Stimulated activated CD8-positive, alpha-beta memory T cell treated with anti-CD3 and anti-CD28 coated beads, Interleukin-7, amount 100 ng/mL, for 1 hour (primary cell): ENCODE measurements around the gene GNB1L.
"Not testable (repeated sequence)": the region's sequence is repeated elsewhere in the genome, so short reads cannot be mapped to it uniquely, and the experiment has no call there.

Experiments
- DNase-seq, 2 donors: peaks; one replicate each; pipeline ENCODE4 v3.0.0-alpha.2; 2020; ENCODE audit warnings: low read depth in 2 of 2

The GNB1L gene

GRCh38 chr22:19796160-19796559 lies 58.5 kb downstream of the GNB1L start:
- no peak for DNase-seq

DNA sequence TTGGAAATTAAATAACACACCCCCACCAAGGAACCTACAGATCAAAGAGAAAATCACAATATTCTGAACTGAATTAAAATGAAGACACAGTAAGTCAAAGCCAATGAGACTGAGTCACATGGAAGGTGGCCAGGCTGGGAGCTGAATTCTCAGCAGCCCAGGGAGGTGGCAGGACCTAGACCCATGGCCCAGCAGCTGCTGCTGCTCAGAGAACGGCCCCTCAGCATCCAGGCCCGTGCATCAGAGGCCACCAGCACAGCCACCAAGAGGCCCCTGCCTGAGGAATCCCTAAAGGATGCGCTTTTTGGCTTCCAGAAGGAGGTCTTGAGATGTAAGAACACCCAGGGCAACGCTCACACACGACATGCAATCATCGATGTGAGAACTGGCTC lies 59.1 kb downstream of the GNB1L start:
- no peak for DNase-seq

GRCh38 chr22:19793661-19794310 lies 60.9 kb downstream of the GNB1L start:
- no peak for DNase-seq

- no peak for DNase-seq
Measured at GRCh38 chr22:19793161-19793560, 61.5 kb downstream of the GNB1L start.

GRCh38 chr22:19792383-19792896 lies 62.2 kb downstream of the GNB1L start:
- DNase-seq, result not testable (repeated sequence)

- DNase-seq, result no peak
Measured at GRCh38 chr22:19791894-19792293, 62.8 kb downstream of the GNB1L start.

DNA sequence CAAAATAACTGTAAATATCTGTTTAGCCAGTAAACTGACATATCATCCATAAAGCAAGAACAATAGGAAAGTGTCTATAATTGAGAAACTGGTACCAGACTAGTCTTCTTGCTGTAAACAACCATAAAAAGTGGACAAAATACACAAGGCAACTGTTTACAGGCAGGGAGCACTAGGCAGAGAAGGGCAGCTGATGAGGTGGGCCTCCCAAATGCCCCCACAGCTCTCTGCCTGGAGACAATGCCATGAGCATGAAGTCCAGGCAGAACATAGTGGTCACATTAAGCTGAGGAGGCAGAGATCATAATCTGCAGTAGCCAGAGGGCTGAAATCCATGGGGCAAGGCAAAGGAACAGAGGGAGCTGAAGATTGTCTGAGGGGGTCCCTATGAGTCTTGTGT lies 63.4 kb downstream of the GNB1L start:
- no peak for DNase-seq

DNA sequence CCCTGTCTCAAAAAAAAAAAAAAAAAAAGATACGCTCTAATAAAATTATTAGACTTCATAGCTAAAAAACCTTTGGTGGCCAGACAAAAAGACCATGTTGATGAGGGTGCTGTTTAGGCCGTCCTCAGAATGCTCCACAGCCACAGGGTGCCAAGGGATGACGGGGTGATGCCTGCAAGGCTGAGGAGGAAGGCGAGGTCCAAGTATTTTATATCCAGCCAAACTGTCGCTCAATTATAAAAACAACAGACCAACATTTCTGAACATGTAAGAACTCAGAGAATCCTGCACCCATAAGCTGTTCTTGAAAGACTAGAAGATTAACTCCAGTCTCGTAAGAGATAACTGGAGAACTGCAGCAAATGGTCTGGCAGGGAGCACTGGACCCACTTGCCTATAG lies 64.8 kb downstream of the GNB1L start:
- no peak for DNase-seq

DNA sequence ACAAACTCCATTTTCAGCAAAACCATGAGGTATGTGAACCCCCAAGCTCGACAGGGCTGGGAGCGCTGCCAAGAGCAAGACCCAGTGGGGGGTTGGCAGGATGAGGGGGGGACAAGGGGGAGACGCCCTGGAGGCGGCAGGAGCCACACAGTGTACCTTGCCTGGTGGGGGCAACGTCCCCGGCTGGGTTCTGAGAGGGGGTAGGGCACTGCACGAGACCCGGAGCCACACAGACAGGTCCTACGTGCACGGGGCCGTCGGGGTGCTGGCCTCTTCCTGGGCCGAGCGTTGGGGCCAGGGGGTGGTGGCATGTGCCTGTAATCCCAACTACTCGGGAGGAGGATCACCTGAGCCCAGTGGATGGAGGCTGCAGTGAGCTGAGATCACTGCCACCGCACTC lies 65.3 kb downstream of the GNB1L start:
- no peak for DNase-seq

DNA sequence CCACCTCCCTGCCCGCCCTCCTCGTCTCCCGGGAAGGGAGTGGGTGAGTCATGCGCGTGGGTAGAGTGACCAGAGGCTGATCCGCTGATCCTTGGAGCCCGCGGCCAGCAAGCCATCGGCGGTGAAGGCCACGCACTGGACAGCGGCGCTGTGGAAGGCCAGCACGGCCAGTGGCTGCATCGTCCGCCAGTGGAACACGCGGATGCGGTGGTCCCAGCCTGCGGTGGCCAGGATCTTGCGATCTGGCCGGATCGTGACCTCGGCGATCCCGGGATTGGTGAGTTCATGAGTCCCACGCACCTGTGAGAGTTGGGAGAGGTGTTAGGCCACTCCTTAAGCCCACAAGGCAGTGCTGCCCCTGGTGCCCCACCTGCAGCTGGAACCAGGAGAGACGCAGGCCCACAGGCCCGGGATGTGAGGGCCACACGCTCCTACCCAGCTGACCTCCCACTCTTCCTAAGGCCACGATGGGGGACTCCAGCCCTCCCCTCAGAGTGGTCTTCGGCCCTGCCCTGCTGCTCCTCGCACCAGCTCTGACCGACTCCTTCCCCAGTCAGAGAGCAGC lies 65.9 kb downstream of the GNB1L start:
- no peak for DNase-seq

DNA sequence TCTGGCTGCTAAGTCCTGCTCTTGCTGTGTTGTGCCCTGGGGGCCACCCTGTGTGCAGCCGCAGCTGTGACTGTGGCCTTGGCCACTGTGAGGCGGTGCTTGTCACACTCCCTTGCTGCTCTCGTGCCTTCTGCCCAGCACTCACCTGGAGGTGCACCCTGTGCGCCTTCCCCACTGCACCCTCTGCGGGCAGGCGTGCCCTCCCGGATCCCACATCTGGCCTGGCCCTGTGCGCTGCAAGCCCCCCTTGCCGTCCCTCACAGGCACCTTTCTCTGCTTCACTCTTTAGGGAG lies 66.9 kb downstream of the GNB1L start:
- no peak for DNase-seq

DNA sequence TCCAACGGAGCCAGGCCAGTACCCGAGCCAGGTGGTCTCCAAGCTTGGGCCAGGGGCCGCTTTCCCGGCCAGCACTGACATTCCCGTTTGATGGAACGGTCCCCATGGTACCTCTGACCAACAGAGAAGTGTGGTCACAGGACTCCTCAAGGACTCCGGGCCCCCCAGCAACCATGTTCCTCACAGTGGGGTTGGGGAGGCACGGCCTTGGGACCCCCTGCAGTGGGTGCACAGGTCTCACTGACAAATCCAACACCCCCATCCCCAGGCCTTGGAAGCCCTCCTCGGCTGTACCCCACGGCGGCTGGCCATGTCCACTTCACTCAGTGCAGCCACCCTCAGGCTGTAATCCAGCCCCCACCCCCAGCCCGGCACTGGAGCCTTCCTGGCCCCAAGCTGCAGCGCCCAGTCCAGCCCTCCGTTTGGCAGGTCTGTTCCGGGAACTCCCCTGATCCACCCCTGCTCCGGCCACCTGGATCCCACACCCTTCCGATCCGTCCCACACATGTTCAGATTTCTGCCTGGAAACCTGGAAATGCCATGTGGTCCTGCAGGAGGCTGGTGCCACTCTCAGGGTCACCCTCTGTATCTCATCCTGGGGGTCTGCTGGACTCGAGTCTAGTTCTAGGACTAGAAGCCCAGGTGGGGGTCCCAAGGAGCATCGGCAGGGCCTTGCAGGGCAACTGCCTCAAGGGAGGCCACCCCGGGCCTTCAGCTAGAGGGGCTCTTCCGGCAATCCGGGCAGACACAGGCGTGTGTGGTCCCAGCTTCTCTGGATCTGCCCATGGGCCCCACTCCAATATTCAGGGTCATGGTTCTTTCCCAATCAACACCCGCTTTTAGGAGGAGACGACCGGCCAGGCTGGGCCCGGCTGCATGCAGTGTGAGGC lies 67.5 kb downstream of the GNB1L start:
- no peak for DNase-seq

- DNase-seq, result no peak
Measured at GRCh38 chr22:19786264-19786585, 68.4 kb downstream of the GNB1L start.

DNA sequence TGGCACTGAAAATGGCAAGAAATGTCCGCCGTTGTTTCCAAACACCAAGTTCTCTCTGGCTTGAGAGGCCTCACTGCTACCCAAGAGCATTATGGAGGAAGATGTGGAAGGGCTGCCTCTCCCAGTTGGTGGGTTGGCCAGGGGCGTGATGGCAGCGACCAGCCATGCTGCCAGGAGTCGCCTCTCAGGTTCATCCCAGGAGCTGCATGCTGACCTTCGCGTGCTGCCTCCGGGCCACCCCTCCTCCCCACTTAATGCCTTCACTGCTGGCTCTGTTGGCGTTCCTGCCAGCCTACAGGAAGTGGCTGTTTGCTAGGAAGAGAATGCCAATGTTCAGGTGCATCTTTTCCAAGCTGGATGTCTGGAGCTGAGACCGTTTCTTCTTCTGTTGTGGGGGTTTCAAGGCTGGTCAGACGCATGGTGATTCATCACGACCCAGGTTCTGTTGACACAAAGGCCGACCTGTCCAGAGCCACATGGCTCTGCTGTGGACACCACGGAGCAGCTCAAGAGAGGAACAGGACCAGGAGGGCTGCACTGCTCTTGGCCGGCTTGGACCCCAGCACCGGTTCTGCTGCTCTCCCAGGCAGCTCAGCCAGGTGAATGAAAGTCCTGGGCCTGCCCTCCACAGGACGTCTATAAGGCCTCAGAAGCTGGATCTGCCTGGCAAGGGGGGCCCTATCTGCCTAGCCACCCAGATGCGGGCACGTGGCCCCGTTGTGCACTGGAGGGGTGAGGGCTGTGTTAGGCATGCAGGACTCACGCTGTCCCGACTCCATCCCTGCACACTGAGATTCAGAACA lies 69.0 kb downstream of the GNB1L start:
- no peak for DNase-seq

GRCh38 chr22:19784384-19785175 lies 70.1 kb downstream of the GNB1L start:
- DNase-seq, result no peak

DNA sequence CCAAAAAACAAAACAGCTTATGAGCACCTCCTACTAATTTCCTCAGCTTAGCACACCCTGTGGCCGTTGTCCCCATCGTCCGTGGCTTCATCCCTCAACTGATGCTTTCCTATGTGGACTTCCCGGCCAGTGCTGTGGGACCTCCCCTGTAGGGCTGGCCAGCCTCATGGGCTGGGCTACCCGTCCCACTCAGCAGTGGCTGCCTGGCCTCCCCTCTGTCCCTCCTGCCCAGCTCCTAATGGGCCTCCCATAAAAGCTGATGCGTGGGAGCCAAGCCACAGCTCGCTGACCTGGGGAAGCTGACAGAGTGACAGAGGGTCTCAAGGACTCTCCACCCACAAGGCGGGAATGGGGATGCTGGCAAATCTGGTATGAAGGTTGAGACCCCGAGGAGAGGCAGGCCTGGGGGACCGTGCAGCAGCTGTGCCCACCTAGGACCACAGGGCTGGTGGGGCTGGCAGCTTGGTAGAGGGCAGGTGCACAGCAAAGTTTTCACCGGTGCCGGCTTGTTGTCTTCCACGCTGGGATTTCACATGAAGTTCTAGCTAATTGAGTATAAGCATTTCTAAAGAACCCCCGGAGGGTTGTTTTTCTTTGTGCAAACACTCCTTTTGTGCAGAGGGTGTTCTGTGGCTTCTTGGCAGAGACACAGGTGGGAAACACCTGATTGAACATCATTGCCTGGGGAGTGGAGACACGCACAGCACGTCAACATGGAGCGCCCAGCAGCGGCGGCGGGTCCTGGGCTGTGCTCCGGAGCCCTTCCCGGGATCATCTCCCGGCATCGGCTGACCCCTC lies 70.9 kb downstream of the GNB1L start:
- DNase-seq, result no peak

DNA sequence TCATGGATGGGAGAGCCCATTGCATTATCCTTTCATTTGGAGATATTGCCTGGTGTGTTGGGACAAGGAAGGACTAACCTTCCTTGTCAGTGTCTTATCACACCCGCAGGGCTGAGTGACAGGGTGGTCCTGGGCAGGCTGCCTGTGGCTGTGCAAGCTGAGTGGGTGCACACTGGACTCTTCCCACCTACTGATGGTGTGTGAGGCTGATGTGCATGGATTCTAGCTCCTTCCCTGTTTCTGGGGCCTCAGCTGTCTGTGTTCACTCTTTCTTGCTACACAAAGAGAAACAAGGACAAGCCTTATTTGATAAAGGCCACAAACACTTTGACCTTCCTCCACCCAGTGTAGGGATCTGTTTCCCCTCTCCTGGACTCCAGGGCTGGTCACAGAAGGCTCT lies 72.1 kb downstream of the GNB1L start:
- no peak for DNase-seq

DNA sequence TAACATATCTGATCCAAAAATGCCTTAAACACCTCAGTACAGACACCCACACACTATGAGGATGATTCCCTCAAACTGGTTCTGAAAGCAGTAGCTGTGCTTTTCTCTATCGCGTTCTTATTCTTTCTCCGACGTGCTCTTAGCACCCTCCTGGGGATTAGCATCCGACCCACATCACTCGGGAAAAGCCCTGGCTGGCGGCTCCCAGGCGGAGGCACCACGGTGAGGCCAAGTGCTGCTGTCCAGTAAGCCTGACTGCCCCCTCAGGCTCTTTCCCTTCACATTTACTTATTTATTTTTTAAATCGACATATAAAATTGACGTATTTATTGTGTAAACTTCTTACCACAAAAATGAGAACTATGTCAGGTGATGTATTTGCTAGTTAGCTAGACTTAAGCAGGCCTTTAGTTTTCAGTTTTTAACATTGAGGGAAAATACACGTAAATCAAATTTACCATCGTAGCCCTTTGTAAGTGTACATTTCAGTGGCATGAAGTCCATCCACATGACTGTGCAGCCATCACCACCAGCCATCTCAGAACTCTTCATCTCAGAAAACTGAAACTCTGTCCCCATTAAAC lies 74.9 kb downstream of the GNB1L start:
- DNase-seq, result no peak

GRCh38 chr22:19779011-19779421 lies 75.7 kb downstream of the GNB1L start:
- DNase-seq, result no peak

- not testable (repeated sequence) for DNase-seq
Measured at GRCh38 chr22:19777192-19777591, 77.5 kb downstream of the GNB1L start.
